Parathyroid adenoma (tissue), 2 donors: ENCODE results near the gene TUSC2.

ENCODE experiments used
- H2AFZ ChIP-seq: fragments of 300-600 bp; sonication (generic); one replicate; pipeline ENCODE4 v1.7.0; 2017; ENCODE audit warnings: antibody characterized with exemption, mild to moderate bottlenecking
- H3K27ac ChIP-seq: fragments of 300-600 bp; sonication (generic); one replicate; pipeline ENCODE4 v1.7.0; 2017
- H3K27me3 ChIP-seq: fragments of 300-600 bp; sonication (generic); one replicate; pipeline ENCODE4 v1.7.0; 2017; ENCODE audit warnings: low read length; ENCODE audit not compliant: control insufficient read depth, insufficient read depth
- H3K36me3 ChIP-seq: fragments of 300-600 bp; sonication (generic); one replicate; pipeline ENCODE4 v1.7.0; 2017; ENCODE audit warnings: low read length; ENCODE audit not compliant: control insufficient read depth, insufficient read depth
- H3K4me1 ChIP-seq: fragments of 300-600 bp; sonication (generic); one replicate; pipeline ENCODE4 v1.7.0; 2017; ENCODE audit warnings: control low read depth
- H3K4me2 ChIP-seq: fragments of 300-600 bp; sonication (generic); one replicate; pipeline ENCODE4 v1.7.0; 2017; ENCODE audit warnings: low read length
- H3K4me3 ChIP-seq: fragments of 300-600 bp; sonication (generic); one replicate; pipeline ENCODE4 v1.7.0; 2017; ENCODE audit warnings: low read depth, low read length
- H3K79me2 ChIP-seq: fragments of 300-600 bp; sonication (generic); one replicate; pipeline ENCODE4 v1.7.0; 2017; ENCODE audit warnings: control low read depth
- H3K9ac ChIP-seq: fragments of 300-600 bp; sonication (generic); one replicate; pipeline ENCODE4 v1.7.0; 2017; ENCODE audit warnings: mild to moderate bottlenecking
- H3K9me3 ChIP-seq: fragments of 300-600 bp; sonication (generic); one replicate; pipeline ENCODE4 v1.7.0; 2017; ENCODE audit warnings: low read length; ENCODE audit not compliant: control insufficient read depth
- CTCF ChIP-seq: fragments of 300-600 bp; sonication (generic); IDR thresholded peaks from one replicate; pipeline ENCODE4 v1.7.0; 2017; ENCODE audit warnings: antibody characterized with exemption, mild to moderate bottlenecking
- donor health status: primary hyperparathyroidism.

TUSC2 gene

GRCh38 chr3:50275996-50276761 lies 51.8 kb downstream of the TUSC2 start:
- H2AFZ ChIP-seq = no peak overlapping the region
- TF ChIP-seq CTCF = no peak
- H3K36me3 ChIP-seq = no peaks in the 10 kb centered on the region
- H3K4me1 ChIP-seq = peaks cover 23% of the 10 kb centered on the region
- H3K9ac ChIP-seq = no peak overlapping the region
- peaks cover 5% of the 10 kb centered on the region for H3K79me2 ChIP-seq
- H3K4me2 ChIP-seq = no peak overlapping the region
- H3K27ac ChIP-seq = no peak overlapping the region
- no peak overlapping the region for H3K4me3 ChIP-seq
- H3K9me3 ChIP-seq = no peaks in the 10 kb centered on the region
- H3K27me3 ChIP-seq = no peaks in the 10 kb centered on the region

- Histone ChIP-seq H3K4me3 (no peak overlapping the region), H3K36me3 (no peaks in the 10 kb centered on the region), H3K9ac (no peak overlapping the region), H3K79me2 (peaks cover 10% of the 10 kb centered on the region), H3K27ac (no peak overlapping the region), H3K27me3 (no peaks in the 10 kb centered on the region), H2AFZ (no peak overlapping the region), H3K4me2 (no peak overlapping the region), H3K4me1 (peaks cover 31% of the 10 kb centered on the region), H3K9me3 (no peaks in the 10 kb centered on the region)
- no peak for TF ChIP-seq CTCF
Measured at GRCh38 chr3:50275141-50275995, 52.7 kb downstream of the TUSC2 start.
